GM18870 (cell line): ENCODE results near the gene BEX5.
"Not testable (repeated sequence)": the region's sequence is repeated elsewhere in the genome, so short reads cannot be mapped to it uniquely, and the experiment has no call there.

Source experiments
- ATAC-seq: cut with Tn5 transposase; IDR thresholded peaks from one replicate; pipeline ENCODE4 v1.9.1; 2021; ENCODE audit warnings: moderate library complexity; ENCODE audit not compliant: unreplicated experiment

Gene BEX5

DNA sequence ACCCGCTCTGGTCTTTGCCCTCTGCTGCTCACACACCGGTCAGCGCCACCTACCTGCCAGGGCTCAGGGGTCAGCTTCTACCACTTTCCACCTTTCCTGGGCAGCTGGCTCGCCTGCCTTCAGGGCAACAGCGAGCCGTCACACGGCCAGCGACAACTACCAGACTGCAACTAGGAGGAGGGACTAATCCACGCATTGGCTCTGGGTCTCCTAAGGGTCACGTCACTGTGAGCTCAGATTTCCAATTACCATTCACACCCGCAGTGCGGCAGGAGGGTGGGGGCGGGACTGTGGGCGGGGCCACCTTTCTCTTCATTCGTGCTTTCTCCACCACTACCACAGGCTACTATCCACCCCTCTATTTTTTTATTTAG, at the start of gene BEX5:
Gene BEX5, minus strand, starts transcription at position 172 of the 374 bp plus-strand sequence. CDS start 1,712 bp downstream, outside the sequence.
- peak; percentile 98 for ATAC-seq

DNA sequence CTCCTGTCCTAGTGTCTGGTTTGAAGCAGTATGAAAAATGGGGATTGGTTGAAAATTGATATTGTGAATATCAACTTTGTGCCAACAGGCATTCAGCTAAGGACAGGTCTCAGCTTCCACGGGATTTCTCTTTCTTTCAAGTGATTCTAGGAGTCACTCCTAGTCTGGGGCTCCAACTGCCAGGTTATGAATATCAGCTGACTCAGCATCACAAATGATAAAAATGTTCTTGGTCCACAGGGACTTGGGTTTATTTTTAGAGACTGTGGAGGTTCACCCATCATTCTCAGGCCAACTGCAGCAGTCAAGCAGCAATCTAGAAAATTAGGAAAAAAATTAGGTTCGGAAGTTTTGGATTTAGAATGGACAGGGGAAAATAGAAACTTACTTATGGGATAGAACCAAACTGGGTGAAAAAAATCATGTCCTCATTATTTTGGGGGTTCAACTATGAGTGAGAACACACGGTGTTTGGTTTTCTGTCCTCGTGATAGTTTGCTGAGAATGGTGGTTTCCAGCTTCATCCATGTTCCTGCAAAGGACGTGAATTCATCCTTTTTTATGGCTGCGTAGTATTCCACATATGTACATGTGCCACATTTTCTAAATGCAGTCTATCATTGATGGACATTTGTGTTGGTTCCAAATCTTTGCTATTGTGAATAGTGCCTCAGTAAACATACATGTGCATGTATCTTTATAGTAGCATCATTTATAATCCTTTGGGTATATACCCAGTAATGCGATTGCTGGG, 30.4 kb upstream of the BEX5 start:
- ATAC-seq: no peak

- peak; percentile 36 for ATAC-seq
Measured at GRCh38 chrX:102154900-102155805, 624 bp downstream of the BEX5 start.

- no peak for ATAC-seq
Measured at GRCh38 chrX:102154218-102154860, 1.4 kb downstream of the BEX5 start.

- ATAC-seq: not testable (repeated sequence)
Measured at GRCh38 chrX:102142274-102142673, 13.5 kb downstream of the BEX5 start, which contains the start of gene TCEAL6. Gene TCEAL6 (minus strand): TSS chrX:102142481.

- ATAC-seq: not testable (repeated sequence)
Measured at GRCh38 chrX:102141631-102142030, 14.1 kb downstream of the BEX5 start.

- not testable (repeated sequence) for ATAC-seq
Measured at GRCh38 chrX:102140876-102141275, 14.9 kb downstream of the BEX5 start.

DNA sequence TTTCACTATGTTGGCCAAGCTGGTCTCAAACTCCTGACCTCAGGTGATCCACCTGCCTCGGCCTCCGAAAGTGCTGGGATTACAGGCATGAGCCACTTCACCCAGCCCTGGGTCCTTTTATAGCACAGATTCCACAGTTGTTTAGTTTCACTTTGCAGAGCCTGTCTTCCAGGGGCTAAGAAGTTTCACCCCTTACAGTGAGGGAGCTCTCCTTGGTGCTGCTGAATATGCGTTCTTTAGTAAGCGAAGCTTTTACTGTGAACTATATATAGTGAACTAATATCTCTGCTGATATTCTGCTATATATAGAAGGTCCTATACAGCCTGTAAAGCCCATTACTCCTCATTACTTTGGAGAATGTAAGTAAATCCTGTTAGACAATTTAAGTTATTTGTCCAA, 17.7 kb downstream of the BEX5 start:
- no peak for ATAC-seq

DNA sequence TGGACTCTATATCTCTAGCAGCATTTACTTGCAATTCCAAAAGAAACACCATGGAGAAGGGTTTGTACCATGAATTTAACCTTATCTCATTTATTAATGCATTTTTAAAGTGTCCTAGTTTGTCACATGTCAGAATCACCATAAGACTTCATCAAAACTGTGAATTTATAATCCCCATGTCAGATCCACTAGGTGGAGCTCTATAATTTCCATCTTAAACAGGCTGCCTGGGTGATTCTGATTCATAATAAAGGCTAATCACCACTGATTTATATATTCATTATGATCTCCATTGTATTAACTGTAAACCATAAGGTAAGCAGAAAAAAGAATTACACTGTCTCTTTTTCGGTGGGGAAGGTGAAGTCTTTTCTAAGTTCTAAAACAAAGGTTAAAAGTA, 26.3 kb downstream of the BEX5 start:
- ATAC-seq: no peak

- ATAC-seq: no peak
Measured at GRCh38 chrX:102126863-102127262, 28.9 kb downstream of the BEX5 start.

GRCh38 chrX:102126080-102126818, 29.5 kb downstream of the BEX5 start:
- ATAC-seq: not testable (repeated sequence)

- not testable (repeated sequence) for ATAC-seq
Measured at GRCh38 chrX:102125436-102125835, 30.3 kb downstream of the BEX5 start, which contains the start of gene TCEAL2. Gene TCEAL2 (plus strand): TSS chrX:102125679. CDS start chrX:102126831, 1,152 bp downstream.

- not testable (repeated sequence) for ATAC-seq
Measured at GRCh38 chrX:102125014-102125413, 30.8 kb downstream of the BEX5 start.

GRCh38 chrX:102115748-102116147, 40.0 kb downstream of the BEX5 start:
- no peak for ATAC-seq

- ATAC-seq: no peak
Measured at GRCh38 chrX:102113367-102113766, 42.4 kb downstream of the BEX5 start.
